ENCODE measurements around the gene FNBP1. TPM values are rescaled to one million over a fixed set of nuclear protein-coding genes. Genes with fewer than 3 reads are reported as not detected.

FNBP1 gene
- total RNA-seq, 1 experiment from 2014 or later, result 43.6 TPM

DNA sequence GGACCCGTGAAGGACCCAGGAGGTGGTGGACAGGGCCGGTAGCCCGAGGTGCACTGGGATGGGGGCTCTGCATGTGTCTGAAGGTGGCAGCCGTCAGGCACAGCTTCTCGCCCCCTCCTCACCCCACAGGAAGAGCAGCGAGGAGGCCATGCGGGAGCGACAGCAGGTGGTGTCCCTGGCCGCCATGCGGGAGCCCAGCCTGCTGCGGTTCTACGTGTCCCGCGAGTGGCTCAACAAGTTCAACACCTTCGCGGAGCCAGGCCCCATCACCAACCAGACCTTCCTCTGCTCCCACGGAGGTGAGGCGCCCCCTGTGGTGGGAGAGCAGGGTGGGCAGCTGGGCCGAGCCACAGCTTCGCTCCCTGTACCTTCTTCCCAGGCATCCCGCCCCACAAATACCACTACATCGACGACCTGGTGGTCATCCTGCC lies 167.8 kb downstream of the FNBP1 start:
- ATAC-seq (peak; percentile 57), DNase-seq (ENCODE audit: low spot score) (peak; percentile 53)

GRCh38 chr9:129874261-129875101 lies 168.5 kb downstream of the FNBP1 start:
- DNase-seq (ENCODE audit: low spot score) (no peak), ATAC-seq (no peak)
- no peaks in the 10 kb centered on the region for H3K4me1 Mint-ChIP-seq
- ChIA-PET POLR2A (no interaction called here), CTCF (interaction anchor here (1.0 to 1.2 kb wide), 4 partner anchors 11 to 48 kb away, joined by 3 to 9 read pairs (median 4); no protein-coding TSS in a partner anchor)
- no peaks in the 10 kb centered on the region for H3K9me3 Mint-ChIP-seq
- no peak overlapping the region for H3K27ac Mint-ChIP-seq
- peaks cover 2% of the 10 kb centered on the region; the same call in 1 of the 2 replicates for H3K36me3 Mint-ChIP-seq
- H3K4me3 Mint-ChIP-seq, result no peak overlapping the region
- no peaks in the 10 kb centered on the region for H3K27me3 Mint-ChIP-seq (ENCODE audit: low read depth)
- TF ChIP-seq NFYB (CRISPR knock-in tag; conservative IDR thresholded peaks at IDR 0.05; ENCODE audit: low read depth) (no peak), MXD4 (CRISPR knock-in tag; IDR thresholded peaks at IDR 0.05; ENCODE audit: borderline replicate concordance) (no peak), PREB (CRISPR knock-in tag; IDR thresholded peaks at IDR 0.05; ENCODE audit: borderline replicate concordance) (no peak)
- TF ChIP-seq, protein P1, sequence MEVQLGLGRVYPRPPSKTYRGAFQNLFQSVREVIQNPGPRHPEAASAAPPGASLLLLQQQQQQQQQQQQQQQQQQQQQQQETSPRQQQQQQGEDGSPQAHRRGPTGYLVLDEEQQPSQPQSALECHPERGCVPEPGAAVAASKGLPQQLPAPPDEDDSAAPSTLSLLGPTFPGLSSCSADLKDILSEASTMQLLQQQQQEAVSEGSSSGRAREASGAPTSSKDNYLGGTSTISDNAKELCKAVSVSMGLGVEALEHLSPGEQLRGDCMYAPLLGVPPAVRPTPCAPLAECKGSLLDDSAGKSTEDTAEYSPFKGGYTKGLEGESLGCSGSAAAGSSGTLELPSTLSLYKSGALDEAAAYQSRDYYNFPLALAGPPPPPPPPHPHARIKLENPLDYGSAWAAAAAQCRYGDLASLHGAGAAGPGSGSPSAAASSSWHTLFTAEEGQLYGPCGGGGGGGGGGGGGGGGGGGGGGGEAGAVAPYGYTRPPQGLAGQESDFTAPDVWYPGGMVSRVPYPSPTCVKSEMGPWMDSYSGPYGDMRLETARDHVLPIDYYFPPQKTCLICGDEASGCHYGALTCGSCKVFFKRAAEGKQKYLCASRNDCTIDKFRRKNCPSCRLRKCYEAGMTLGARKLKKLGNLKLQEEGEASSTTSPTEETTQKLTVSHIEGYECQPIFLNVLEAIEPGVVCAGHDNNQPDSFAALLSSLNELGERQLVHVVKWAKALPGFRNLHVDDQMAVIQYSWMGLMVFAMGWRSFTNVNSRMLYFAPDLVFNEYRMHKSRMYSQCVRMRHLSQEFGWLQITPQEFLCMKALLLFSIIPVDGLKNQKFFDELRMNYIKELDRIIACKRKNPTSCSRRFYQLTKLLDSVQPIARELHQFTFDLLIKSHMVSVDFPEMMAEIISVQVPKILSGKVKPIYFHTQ (CRISPR knock-in tag; IDR thresholded peaks at IDR 0.05), result no peak
- TF ChIP-seq, protein P2, sequence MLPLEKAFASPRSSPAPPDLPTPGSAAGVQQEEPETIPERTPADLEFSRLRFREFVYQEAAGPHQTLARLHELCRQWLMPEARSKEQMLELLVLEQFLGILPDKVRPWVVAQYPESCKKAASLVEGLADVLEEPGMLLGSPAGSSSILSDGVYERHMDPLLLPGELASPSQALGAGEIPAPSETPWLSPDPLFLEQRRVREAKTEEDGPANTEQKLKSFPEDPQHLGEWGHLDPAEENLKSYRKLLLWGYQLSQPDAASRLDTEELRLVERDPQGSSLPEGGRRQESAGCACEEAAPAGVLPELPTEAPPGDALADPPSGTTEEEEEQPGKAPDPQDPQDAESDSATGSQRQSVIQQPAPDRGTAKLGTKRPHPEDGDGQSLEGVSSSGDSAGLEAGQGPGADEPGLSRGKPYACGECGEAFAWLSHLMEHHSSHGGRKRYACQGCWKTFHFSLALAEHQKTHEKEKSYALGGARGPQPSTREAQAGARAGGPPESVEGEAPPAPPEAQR (CRISPR knock-in tag; IDR thresholded peaks at IDR 0.05), result no peak

More for the DNA sequence above, 167.8 kb downstream of the FNBP1 start:
- Mint-ChIP-seq H3K9me3 (no peaks in the 10 kb centered on the region), H3K36me3 (peaks cover 2% of the 10 kb centered on the region; the same call in 1 of the 2 replicates), H3K4me3 (no peak overlapping the region), H3K27ac (no peak overlapping the region), H3K4me1 (no peaks in the 10 kb centered on the region), H3K27me3 (ENCODE audit: low read depth) (no peaks in the 10 kb centered on the region)
- ChIA-PET CTCF (interaction anchor here (1.0 kb wide), 3 partner anchors 10 to 47 kb away, joined by 3 to 5 read pairs (median 3); no protein-coding TSS in a partner anchor), POLR2A (no interaction called here)
- TF ChIP-seq, protein P3, sequence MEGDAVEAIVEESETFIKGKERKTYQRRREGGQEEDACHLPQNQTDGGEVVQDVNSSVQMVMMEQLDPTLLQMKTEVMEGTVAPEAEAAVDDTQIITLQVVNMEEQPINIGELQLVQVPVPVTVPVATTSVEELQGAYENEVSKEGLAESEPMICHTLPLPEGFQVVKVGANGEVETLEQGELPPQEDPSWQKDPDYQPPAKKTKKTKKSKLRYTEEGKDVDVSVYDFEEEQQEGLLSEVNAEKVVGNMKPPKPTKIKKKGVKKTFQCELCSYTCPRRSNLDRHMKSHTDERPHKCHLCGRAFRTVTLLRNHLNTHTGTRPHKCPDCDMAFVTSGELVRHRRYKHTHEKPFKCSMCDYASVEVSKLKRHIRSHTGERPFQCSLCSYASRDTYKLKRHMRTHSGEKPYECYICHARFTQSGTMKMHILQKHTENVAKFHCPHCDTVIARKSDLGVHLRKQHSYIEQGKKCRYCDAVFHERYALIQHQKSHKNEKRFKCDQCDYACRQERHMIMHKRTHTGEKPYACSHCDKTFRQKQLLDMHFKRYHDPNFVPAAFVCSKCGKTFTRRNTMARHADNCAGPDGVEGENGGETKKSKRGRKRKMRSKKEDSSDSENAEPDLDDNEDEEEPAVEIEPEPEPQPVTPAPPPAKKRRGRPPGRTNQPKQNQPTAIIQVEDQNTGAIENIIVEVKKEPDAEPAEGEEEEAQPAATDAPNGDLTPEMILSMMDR (IDR thresholded peaks at IDR 0.05), result peak; percentile 35; the same call in 1 of the 2 replicates
- no peak for TF ChIP-seq ZNF416 (CRISPR knock-in tag; IDR thresholded peaks at IDR 0.05)
- TF ChIP-seq, protein P2 (CRISPR knock-in tag; IDR thresholded peaks at IDR 0.05), result no peak
- TF ChIP-seq, protein P4, sequence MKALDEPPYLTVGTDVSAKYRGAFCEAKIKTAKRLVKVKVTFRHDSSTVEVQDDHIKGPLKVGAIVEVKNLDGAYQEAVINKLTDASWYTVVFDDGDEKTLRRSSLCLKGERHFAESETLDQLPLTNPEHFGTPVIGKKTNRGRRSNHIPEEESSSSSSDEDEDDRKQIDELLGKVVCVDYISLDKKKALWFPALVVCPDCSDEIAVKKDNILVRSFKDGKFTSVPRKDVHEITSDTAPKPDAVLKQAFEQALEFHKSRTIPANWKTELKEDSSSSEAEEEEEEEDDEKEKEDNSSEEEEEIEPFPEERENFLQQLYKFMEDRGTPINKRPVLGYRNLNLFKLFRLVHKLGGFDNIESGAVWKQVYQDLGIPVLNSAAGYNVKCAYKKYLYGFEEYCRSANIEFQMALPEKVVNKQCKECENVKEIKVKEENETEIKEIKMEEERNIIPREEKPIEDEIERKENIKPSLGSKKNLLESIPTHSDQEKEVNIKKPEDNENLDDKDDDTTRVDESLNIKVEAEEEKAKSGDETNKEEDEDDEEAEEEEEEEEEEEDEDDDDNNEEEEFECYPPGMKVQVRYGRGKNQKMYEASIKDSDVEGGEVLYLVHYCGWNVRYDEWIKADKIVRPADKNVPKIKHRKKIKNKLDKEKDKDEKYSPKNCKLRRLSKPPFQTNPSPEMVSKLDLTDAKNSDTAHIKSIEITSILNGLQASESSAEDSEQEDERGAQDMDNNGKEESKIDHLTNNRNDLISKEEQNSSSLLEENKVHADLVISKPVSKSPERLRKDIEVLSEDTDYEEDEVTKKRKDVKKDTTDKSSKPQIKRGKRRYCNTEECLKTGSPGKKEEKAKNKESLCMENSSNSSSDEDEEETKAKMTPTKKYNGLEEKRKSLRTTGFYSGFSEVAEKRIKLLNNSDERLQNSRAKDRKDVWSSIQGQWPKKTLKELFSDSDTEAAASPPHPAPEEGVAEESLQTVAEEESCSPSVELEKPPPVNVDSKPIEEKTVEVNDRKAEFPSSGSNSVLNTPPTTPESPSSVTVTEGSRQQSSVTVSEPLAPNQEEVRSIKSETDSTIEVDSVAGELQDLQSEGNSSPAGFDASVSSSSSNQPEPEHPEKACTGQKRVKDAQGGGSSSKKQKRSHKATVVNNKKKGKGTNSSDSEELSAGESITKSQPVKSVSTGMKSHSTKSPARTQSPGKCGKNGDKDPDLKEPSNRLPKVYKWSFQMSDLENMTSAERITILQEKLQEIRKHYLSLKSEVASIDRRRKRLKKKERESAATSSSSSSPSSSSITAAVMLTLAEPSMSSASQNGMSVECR (CRISPR knock-in tag; IDR thresholded peaks at IDR 0.05; ENCODE audit: borderline replicate concordance), result no peak
- no peak for TF ChIP-seq MXD4 (CRISPR knock-in tag; IDR thresholded peaks at IDR 0.05; ENCODE audit: borderline replicate concordance)
- no peak for TF ChIP-seq E2F1 (CRISPR knock-in tag; IDR thresholded peaks at IDR 0.05)
